Bronchial epithelial cell (primary cell): ENCODE results near the gene LEMD2. TPM values are rescaled to one million over a fixed set of nuclear protein-coding genes. Genes with fewer than 3 reads are reported as not detected.
A peak's percentile ranks its signal among the peaks of the same experiment; 100 is the strongest.

Experiments used
- DNase-seq: peaks from one replicate; pipeline ENCODE4 v3.0.0-alpha.2; 2010; ENCODE audit warnings: low read depth
- FAIRE-seq: peaks from 2 replicates; lab custom pipeline; 2011; peaks lifted over from hg19 to GRCh38; lab: Jason Lieb, UNC
- H3K27me3 ChIP-seq: 2 replicates; pipeline ENCODE4 v1.5.1; 2011; ENCODE audit warnings: low read length; ENCODE audit not compliant: control insufficient read depth, insufficient read depth
- H3K36me3 ChIP-seq: 2 replicates; pipeline ENCODE4 v1.5.1; 2011; ENCODE audit warnings: low read length; ENCODE audit not compliant: control insufficient read depth, insufficient read depth
- H3K4me3 ChIP-seq: 2 replicates; pipeline ENCODE4 v1.5.1; 2011; ENCODE audit warnings: mild to moderate bottlenecking, low read depth, low read length, control low read depth
- total RNA-seq: library from RNA; depleted of rRNA; stranded (reverse); fragments of >200 nt; gene quantifications from 2 replicates; pipeline ENCODE4 v1.2.1, GENCODE V29; 2014
- TF ChIP-seq, protein P1 (sequence below): IDR thresholded peaks from 2 replicates; pipeline ENCODE4 v1.5.1; 2011; ENCODE audit warnings: mild to moderate bottlenecking, moderate library complexity, low read length, control low read depth, inconsistent platforms; ENCODE audit not compliant: insufficient read depth, severe bottlenecking

LEMD2 gene
- total RNA-seq, 1 donor from 2014 or later = 66.9 TPM

DNA sequence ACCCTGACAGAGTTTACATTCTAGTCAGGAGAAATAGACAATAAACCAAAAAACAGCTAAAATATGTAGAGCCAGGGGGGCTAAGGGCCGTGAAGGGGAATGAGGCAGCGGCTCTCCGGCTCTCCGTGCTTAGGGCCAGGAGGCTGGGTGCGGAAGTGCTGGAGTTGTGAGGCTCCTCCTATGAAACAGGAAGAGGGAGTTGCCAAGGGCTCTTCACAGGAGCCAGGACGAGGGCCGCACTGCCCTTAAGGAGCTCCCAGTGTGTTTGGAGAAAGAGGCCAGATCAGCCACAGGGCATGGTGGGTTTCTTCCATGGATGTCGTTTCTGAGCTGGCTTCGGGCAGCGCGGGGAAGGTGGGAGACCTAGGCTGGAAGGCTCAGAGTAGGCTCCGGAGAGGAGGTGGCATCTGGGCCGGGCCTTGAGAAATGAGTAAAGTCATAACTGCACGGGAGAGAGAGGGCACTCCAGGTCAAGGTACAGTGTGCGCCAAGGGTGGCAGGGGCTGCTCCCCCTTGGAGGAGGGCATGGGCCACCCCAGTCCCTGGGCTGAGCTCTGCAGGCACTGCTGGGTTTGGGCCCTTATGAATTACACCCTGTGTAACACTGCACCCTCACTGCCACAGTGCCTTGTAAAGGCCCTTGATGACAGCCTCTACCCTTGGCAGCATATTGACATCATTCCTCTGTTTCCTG is 35.7 kb upstream of the LEMD2 start:
- FAIRE-seq = no peak

DNA sequence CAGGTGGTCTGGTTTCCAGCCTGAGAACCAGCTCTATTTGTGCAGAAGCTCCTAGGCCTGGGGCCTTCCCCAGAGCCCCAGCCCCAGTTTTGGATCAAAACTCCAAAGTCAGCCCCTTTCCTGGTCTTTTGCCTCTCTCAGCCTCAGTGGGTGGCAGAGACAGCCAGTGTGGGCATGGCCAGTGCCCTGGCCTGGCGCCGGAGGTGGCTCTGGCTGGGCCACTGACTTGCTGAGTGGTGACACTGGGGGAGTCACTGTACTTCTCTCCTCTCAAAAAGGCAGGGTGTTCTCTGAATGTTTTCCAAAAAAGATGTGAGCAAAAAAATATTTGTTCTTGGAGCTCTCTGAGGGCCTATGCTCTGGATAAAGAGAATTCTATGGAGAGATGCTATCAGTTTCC is 34.9 kb upstream of the LEMD2 start:
- H3K4me3 ChIP-seq = no peak overlapping the region
- FAIRE-seq (no peak), DNase-seq (no peak)
- H3K36me3 ChIP-seq = no peaks in the 10 kb centered on the region
- TF ChIP-seq, protein P1, sequence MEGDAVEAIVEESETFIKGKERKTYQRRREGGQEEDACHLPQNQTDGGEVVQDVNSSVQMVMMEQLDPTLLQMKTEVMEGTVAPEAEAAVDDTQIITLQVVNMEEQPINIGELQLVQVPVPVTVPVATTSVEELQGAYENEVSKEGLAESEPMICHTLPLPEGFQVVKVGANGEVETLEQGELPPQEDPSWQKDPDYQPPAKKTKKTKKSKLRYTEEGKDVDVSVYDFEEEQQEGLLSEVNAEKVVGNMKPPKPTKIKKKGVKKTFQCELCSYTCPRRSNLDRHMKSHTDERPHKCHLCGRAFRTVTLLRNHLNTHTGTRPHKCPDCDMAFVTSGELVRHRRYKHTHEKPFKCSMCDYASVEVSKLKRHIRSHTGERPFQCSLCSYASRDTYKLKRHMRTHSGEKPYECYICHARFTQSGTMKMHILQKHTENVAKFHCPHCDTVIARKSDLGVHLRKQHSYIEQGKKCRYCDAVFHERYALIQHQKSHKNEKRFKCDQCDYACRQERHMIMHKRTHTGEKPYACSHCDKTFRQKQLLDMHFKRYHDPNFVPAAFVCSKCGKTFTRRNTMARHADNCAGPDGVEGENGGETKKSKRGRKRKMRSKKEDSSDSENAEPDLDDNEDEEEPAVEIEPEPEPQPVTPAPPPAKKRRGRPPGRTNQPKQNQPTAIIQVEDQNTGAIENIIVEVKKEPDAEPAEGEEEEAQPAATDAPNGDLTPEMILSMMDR = no peak
- peaks cover 3% of the 10 kb centered on the region for H3K27me3 ChIP-seq

More for the DNA sequence above, 35.7 kb upstream of the LEMD2 start:
- Histone ChIP-seq H3K27me3 (peaks cover 3% of the 10 kb centered on the region), H3K36me3 (no peaks in the 10 kb centered on the region), H3K4me3 (peak overlapping the region; percentile 34)
- peak; percentile 50 for DNase-seq
- TF ChIP-seq, protein P1 = no peak

DNA sequence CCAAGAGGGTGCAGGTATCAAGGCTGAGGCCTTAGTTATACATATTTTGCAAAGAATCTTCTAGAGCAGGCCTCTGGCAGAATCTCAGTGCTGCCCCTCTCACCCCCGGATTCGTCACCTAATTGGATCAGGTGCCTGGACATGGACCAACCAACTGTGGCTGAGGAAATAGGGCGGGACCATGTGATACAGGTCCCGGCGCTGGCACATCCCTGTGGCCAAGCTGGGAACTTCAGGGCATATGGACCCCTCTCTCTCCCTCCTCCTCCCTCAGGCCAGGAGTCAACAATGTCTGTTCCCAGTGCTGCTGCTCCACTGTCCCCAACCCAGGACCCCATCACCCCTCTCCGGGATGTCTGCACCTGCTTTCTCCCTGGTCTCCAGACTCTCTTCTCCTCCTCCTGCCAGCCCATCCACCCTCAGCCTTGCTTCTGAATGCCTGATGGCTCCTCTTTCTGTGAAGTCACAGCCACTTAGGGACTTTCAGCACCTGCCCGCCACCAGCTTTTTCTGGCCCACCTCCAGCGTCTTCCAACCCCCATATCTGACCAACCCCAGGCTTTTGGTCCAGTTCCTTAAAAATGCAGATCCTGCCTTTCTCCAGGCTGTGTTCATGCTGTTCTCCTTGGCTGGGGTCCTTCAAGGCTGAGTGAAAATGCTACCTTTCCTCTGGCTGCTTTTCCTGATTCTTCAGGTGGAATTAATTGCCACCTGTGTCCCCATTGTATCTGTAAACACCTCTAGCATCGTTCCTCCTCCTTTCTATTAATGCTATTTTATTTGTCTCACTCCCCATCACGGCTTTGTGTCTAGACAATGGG is 33.9 kb upstream of the LEMD2 start:
- Histone ChIP-seq H3K4me3 (no peak overlapping the region), H3K36me3 (no peaks in the 10 kb centered on the region), H3K27me3 (no peaks in the 10 kb centered on the region)
- DNase-seq (no peak), FAIRE-seq (no peak)
- TF ChIP-seq, protein P1 = peak; percentile 28

DNA sequence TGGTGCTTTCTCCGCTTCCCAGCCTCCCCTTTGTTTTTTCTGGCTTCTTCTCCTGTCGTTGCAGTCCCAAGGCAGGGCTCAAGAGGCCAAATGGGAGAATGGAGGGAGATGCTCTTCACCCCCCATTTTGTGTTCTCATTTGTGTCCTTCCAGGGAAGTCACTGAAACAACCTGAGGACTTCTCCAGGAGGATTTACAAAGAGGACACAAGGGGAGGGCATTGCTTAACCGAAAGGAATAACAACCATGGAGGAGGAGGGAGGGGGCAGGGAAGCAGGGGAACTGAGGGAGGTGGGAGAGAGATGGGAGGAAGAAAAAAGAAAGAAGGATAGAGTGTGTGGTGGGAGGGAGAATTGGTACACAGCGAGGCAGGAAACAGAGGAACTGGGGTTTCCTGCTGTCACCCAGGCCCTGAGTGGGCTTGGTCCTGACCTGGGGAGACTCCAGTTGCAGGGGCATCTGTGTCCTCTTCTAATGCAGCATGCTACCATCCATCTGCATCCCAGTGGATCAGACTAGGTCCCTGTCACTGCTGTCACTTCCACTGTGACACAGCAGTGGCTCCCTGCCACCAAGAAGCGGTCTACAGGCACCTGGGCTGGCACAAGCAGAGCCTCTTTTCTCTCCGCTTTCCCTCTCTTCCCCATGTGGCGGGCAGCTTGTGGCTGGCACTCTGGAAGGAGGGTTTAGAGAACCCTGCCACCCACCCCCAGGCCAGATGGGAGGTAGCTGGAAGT is 32.0 kb upstream of the LEMD2 start:
- no peak for DNase-seq
- no peaks in the 10 kb centered on the region for H3K27me3 ChIP-seq
- FAIRE-seq = no peak
- no peak overlapping the region for H3K4me3 ChIP-seq
- H3K36me3 ChIP-seq = no peaks in the 10 kb centered on the region
- TF ChIP-seq, protein P1 = no peak

DNA sequence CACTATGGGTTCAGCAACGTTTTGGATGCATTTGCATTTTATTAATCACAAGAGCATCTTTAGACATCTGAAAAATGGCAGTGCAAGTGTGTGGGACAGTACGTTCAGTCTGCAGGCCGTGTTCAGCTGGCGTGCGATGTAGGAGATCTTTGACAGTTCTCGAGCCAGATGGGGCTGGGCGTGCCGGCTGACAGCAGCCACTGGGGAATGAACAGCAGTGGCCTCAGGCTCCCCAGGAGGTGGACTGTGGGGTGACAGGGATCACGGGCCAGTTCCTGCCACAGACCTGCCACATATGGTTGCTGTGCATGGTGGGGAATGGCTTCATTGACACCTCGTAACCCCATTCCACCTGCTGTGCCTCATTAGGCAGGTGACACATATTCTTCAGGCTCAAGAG is 31.3 kb upstream of the LEMD2 start:
- H3K4me3 ChIP-seq = no peak overlapping the region
- H3K27me3 ChIP-seq = no peaks in the 10 kb centered on the region
- FAIRE-seq (peak; percentile 40), DNase-seq (no peak)
- TF ChIP-seq, protein P1 = no peak
- H3K36me3 ChIP-seq = no peaks in the 10 kb centered on the region
